Measurements from ENCODE around the gene TMEM134.

TMEM134 gene

DNA sequence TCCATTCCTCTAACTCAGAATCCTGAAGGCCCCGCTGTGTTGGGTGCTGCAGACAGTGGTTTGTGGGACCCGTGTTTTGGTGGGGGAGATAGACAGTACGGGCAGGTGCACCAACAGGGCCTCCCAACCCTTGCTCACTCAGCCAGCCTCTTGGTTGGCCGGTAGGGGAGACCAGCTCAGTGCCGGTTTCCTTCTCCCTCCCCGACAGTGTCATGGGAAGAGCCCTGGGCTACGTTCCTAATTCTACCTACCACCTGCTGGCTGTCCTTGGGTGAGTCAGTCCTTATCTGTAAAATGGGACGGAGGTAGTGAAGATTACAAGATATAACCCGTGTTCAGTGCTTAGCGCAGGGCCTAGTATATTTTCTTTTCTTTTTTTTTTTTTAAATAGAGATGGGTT lies 5.9 kb downstream of the TMEM134 start:
- TF ChIP-seq POLR2A (IDR thresholded peaks at IDR 0.05; ENCODE audit: extremely low read depth, insufficient read length) (no peak), MYC (IDR thresholded peaks at IDR 0.05; ENCODE audit: low read depth, low read length) (no peak), MAX (IDR thresholded peaks at IDR 0.05; ENCODE audit: low read depth, low read length) (no peak)
- H3K4me3 ChIP-seq (ENCODE audit: low read depth, low read length): no peak overlapping the region

DNA sequence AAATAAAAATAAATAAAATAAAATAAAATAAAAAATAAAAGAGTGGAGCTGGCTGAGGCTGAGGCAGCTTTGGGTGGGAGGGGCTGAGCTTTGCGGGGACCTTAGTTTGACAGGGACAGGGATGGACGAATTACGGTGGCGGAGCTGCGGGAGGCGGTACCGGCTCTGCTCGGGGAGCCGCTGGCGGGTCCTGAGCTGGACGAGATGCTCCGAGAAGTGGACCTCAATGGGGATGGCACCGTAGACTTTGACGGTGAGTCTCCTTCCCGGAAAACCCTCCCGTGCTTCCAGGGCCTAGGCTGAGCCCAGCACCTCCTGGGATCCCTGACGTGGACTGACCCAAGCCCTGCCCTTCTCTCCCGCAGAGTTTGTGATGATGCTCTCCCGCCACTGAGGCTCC lies 10.8 kb downstream of the TMEM134 start:
- DNase-seq (ENCODE audit: low read depth): no peak
- H3K4me3 ChIP-seq (ENCODE audit: low read depth, low read length): no peak overlapping the region
- TF ChIP-seq MYC (IDR thresholded peaks at IDR 0.05; ENCODE audit: low read depth, low read length) (no peak), CTCF (IDR thresholded peaks at IDR 0.05; ENCODE audit: low read depth, low read length) (no peak), MAX (IDR thresholded peaks at IDR 0.05; ENCODE audit: low read depth, low read length) (no peak), POLR2A (IDR thresholded peaks at IDR 0.05; ENCODE audit: extremely low read depth, insufficient read length) (no peak)

More for the DNA sequence above, 5.9 kb downstream of the TMEM134 start:
- no peak for DNase-seq (ENCODE audit: low read depth)

DNA sequence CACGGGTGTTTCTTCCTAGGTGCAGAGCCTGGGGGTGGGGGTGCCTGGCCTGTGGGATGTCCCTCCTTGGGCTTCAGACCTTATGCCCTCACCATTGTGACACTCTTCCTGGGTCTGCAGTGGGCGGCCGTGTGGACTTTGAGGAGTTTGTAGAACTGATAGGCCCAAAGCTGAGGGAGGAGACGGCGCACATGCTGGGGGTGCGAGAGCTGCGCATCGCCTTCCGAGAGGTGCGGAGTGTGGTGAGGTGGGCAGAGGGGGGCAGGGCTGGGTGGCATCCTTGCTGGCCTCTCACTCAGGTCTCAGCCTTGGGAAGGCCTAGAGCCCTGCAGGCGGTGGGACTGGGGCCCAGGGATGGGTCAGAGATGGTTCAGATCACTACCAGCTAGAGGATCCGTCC lies 11.6 kb downstream of the TMEM134 start:
- TF ChIP-seq MAX (IDR thresholded peaks at IDR 0.05; ENCODE audit: low read depth, low read length) (no peak), POLR2A (IDR thresholded peaks at IDR 0.05; ENCODE audit: extremely low read depth, insufficient read length) (no peak), CTCF (IDR thresholded peaks at IDR 0.05; ENCODE audit: low read depth, low read length) (no peak), MYC (IDR thresholded peaks at IDR 0.05; ENCODE audit: low read depth, low read length) (no peak)
- no peak overlapping the region for H3K4me3 ChIP-seq (ENCODE audit: low read depth, low read length)
- DNase-seq (ENCODE audit: low read depth): no peak

DNA sequence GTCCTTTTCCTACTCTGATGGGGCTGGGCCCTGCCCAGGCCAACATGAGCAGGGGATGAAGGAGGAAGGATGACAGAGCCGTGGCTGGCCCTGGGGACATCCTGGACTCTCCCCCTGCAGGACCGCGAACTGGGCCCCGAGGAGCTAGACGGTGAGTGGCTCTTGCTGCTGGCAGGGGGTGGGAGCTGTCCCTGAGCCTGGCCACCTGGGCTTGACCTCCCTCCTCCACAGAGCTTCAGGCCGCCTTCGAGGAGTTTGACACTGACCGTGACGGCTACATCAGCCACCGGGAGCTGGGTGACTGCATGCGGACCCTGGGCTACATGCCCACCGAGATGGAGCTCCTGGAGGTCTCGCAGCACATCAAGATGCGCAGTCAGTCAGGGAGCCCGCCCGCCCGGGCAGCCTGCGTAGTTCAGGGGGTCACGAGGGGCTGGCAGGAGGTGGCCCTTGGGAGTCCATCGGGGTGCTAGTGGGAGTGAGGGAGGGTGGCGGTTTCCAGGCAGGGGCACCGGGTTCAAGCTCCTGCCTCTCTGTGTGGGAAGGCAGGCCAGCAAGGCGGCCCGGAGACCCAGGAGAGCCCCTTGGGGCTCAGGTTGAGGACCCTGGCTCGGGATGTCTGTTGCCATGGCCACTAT lies 12.9 kb downstream of the TMEM134 start:
- DNase-seq (ENCODE audit: low read depth): no peak
- TF ChIP-seq MYC (IDR thresholded peaks at IDR 0.05; ENCODE audit: low read depth, low read length): no peak
- H3K4me3 ChIP-seq (ENCODE audit: low read depth, low read length): no peak overlapping the region

GRCh38 chr11:67455054-67455453 lies 14.0 kb downstream of the TMEM134 start, which contains the start of gene CABP4:
Gene CABP4, plus strand, starts transcription at chr11:67455354. Its CDS starts 70 bp downstream, at chr11:67455424.
- TF ChIP-seq POLR2A (IDR thresholded peaks at IDR 0.05; ENCODE audit: extremely low read depth, insufficient read length) (no peak), CTCF (IDR thresholded peaks at IDR 0.05; ENCODE audit: low read depth, low read length) (no peak)
- no peak for DNase-seq (ENCODE audit: low read depth)
- H3K4me3 ChIP-seq (ENCODE audit: low read depth, low read length): no peak within 1 kb of the TSS

- TF ChIP-seq MYC (IDR thresholded peaks at IDR 0.05; ENCODE audit: low read depth, low read length) (no peak), CTCF (IDR thresholded peaks at IDR 0.05; ENCODE audit: low read depth, low read length) (no peak), MAX (IDR thresholded peaks at IDR 0.05; ENCODE audit: low read depth, low read length) (no peak), POLR2A (IDR thresholded peaks at IDR 0.05; ENCODE audit: extremely low read depth, insufficient read length) (no peak)
- H3K4me3 ChIP-seq (ENCODE audit: low read depth, low read length): no peak overlapping the region
- no peak for DNase-seq (ENCODE audit: low read depth)
Measured at GRCh38 chr11:67453816-67454732, 15.0 kb downstream of the TMEM134 start.

All from NB4 (cell line).